Measurements from ENCODE around the gene NOL4L. TPM values are rescaled to one million over a fixed set of nuclear protein-coding genes. Genes with fewer than 3 reads are reported as not detected.
"Not testable (repeated sequence)": the region's sequence is repeated elsewhere in the genome, so short reads cannot be mapped to it uniquely, and the experiment has no call there.

NOL4L gene
- total and polyA plus RNA-seq, 2 experiments from 2014 or later, result 38.8 to 39.2 TPM

DNA sequence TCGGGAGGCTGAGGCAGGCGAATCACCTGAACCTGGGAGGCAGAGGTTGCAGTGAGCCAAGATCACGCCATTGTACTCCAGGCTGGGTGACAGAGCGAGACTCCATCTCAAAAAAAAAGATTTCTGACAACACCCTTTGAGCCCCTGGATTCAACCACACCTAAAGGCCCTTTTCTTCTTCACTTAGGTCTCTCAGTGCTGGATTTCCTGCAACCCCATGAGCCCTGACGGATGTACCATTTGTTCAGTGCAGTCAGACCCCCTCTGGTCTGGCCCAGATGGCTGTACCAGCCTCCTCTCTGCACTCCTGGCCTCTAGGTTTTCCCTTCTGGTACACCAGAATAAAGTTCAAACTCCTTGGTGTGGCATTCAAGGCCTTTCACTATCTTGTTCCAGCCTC lies 9.1 kb upstream of the NOL4L start (continued):
- no peak for TF ChIP-seq POLR2AphosphoS5 (IDR thresholded peaks at IDR 0.05; ENCODE audit: low read depth)
- no peak for TF ChIP-seq CREB1 (CRISPR knock-in tag; IDR thresholded peaks at IDR 0.05; ENCODE audit: low read depth)
- no peak for TF ChIP-seq ZNF114 (CRISPR knock-in tag; IDR thresholded peaks at IDR 0.05)

- not testable (repeated sequence) for H3K4me1 Mint-ChIP-seq; H3K79me2 ChIP-seq (replicated peaks; ENCODE audit: insufficient read depth); H3K9me2 ChIP-seq (ENCODE audit: insufficient read depth); H3K27ac ChIP-seq (ENCODE audit: low read depth); H3K4me3 ChIP-seq; H3K27ac Mint-ChIP-seq; H3K27me3 Mint-ChIP-seq (ENCODE audit: insufficient read depth, low read depth, poor library complexity); H3K36me3 Mint-ChIP-seq (ENCODE audit: low read depth); H4K20me1 ChIP-seq (replicated peaks; ENCODE audit: insufficient read depth); H3K4me1 ChIP-seq (ENCODE audit: insufficient read depth); H2AFZ ChIP-seq; H3K4me2 ChIP-seq; ATAC-seq; H3K4me3 Mint-ChIP-seq; DNase-seq (ENCODE audit: low spot score); H3K9me3 Mint-ChIP-seq; H3F3A ChIP-seq (replicated peaks; ENCODE audit: low read depth); H3K36me3 ChIP-seq (ENCODE audit: insufficient read depth)
- peaks cover 11% of the 10 kb centered on the region for H3K27me3 ChIP-seq (ENCODE audit: insufficient read depth)
These were observed 7.5 kb upstream of the NOL4L start for GRCh38 chr20:32592616-32593015.

GRCh38 chr20:32592022-32592421 lies 6.9 kb upstream of the NOL4L start:
- H3K27ac Mint-ChIP-seq, result no peak overlapping the region
- H3K4me3 Mint-ChIP-seq, result no peak overlapping the region
- DNase-seq (ENCODE audit: low spot score) (no peak), ATAC-seq (no peak)
- H3K27me3 Mint-ChIP-seq (ENCODE audit: insufficient read depth, low read depth, poor library complexity), result peaks cover 8% of the 10 kb centered on the region
- no peaks in the 10 kb centered on the region for H3K36me3 ChIP-seq (ENCODE audit: insufficient read depth)
- H3K27me3 ChIP-seq (ENCODE audit: insufficient read depth), result peaks cover 17% of the 10 kb centered on the region
- no peaks in the 10 kb centered on the region for H3K36me3 Mint-ChIP-seq (ENCODE audit: low read depth)
- H2AFZ ChIP-seq, result 0 out of 2 replicates have a peak overlapping the region, but pooled peaks have one; percentile 18
- H3K9me2 ChIP-seq (ENCODE audit: insufficient read depth), result no peaks in the 10 kb centered on the region
- H3K4me3 ChIP-seq, result no peak overlapping the region
- H3K4me1 ChIP-seq (ENCODE audit: insufficient read depth), result no peaks in the 10 kb centered on the region
- no peaks in the 10 kb centered on the region for H3K4me1 Mint-ChIP-seq
- H3K9me3 Mint-ChIP-seq, result no peaks in the 10 kb centered on the region; the same call in 2 of the 3 replicates
- no peaks in the 10 kb centered on the region for H3K79me2 ChIP-seq (replicated peaks; ENCODE audit: insufficient read depth)
- no peaks in the 10 kb centered on the region for H4K20me1 ChIP-seq (replicated peaks; ENCODE audit: insufficient read depth)
- no peak overlapping the region for H3K27ac ChIP-seq (ENCODE audit: low read depth)
- H3K4me2 ChIP-seq, result no peak overlapping the region
- H3F3A ChIP-seq (replicated peaks; ENCODE audit: low read depth), result 0 out of 2 replicates have a peak, but pooled peaks cover 9% of the 10 kb centered on the region
- TF ChIP-seq CTCF (conservative IDR thresholded peaks at IDR 0.05; ENCODE audit: low read depth in 2 of 2), result no peak
- no peak for TF ChIP-seq ETS1 (IDR thresholded peaks at IDR 0.05)
- TF ChIP-seq STAT1 (IDR thresholded peaks at IDR 0.05; ENCODE audit: unreplicated experiment), result no peak
- TF ChIP-seq, protein P1, sequence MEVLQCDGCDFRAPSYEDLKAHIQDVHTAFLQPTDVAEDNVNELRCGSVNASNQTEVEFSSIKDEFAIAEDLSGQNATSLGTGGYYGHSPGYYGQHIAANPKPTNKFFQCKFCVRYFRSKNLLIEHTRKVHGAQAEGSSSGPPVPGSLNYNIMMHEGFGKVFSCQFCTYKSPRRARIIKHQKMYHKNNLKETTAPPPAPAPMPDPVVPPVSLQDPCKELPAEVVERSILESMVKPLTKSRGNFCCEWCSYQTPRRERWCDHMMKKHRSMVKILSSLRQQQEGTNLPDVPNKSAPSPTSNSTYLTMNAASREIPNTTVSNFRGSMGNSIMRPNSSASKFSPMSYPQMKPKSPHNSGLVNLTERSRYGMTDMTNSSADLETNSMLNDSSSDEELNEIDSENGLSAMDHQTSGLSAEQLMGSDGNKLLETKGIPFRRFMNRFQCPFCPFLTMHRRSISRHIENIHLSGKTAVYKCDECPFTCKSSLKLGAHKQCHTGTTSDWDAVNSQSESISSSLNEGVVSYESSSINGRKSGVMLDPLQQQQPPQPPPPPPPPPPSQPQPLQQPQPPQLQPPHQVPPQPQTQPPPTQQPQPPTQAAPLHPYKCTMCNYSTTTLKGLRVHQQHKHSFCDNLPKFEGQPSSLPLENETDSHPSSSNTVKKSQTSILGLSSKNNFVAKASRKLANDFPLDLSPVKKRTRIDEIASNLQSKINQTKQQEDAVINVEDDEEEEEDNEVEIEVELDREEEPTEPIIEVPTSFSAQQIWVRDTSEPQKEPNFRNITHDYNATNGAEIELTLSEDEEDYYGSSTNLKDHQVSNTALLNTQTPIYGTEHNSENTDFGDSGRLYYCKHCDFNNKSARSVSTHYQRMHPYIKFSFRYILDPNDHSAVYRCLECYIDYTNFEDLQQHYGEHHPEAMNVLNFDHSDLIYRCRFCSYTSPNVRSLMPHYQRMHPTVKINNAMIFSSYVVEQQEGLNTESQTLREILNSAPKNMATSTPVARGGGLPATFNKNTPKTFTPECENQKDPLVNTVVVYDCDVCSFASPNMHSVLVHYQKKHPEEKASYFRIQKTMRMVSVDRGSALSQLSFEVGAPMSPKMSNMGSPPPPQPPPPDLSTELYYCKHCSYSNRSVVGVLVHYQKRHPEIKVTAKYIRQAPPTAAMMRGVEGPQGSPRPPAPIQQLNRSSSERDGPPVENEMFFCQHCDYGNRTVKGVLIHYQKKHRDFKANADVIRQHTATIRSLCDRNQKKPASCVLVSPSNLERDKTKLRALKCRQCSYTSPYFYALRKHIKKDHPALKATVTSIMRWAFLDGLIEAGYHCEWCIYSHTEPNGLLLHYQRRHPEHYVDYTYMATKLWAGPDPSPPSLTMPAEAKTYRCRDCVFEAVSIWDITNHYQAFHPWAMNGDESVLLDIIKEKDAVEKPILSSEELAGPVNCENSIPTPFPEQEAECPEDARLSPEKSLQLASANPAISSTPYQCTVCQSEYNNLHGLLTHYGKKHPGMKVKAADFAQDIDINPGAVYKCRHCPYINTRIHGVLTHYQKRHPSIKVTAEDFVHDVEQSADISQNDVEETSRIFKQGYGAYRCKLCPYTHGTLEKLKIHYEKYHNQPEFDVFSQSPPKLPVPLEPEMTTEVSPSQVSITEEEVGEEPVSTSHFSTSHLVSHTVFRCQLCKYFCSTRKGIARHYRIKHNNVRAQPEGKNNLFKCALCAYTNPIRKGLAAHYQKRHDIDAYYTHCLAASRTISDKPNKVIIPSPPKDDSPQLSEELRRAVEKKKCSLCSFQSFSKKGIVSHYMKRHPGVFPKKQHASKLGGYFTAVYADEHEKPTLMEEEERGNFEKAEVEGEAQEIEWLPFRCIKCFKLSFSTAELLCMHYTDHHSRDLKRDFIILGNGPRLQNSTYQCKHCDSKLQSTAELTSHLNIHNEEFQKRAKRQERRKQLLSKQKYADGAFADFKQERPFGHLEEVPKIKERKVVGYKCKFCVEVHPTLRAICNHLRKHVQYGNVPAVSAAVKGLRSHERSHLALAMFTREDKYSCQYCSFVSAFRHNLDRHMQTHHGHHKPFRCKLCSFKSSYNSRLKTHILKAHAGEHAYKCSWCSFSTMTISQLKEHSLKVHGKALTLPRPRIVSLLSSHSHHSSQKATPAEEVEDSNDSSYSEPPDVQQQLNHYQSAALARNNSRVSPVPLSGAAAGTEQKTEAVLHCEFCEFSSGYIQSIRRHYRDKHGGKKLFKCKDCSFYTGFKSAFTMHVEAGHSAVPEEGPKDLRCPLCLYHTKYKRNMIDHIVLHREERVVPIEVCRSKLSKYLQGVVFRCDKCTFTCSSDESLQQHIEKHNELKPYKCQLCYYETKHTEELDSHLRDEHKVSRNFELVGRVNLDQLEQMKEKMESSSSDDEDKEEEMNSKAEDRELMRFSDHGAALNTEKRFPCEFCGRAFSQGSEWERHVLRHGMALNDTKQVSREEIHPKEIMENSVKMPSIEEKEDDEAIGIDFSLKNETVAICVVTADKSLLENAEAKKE (CRISPR knock-in tag; IDR thresholded peaks at IDR 0.05), result no peak
- TF ChIP-seq, protein P2, sequence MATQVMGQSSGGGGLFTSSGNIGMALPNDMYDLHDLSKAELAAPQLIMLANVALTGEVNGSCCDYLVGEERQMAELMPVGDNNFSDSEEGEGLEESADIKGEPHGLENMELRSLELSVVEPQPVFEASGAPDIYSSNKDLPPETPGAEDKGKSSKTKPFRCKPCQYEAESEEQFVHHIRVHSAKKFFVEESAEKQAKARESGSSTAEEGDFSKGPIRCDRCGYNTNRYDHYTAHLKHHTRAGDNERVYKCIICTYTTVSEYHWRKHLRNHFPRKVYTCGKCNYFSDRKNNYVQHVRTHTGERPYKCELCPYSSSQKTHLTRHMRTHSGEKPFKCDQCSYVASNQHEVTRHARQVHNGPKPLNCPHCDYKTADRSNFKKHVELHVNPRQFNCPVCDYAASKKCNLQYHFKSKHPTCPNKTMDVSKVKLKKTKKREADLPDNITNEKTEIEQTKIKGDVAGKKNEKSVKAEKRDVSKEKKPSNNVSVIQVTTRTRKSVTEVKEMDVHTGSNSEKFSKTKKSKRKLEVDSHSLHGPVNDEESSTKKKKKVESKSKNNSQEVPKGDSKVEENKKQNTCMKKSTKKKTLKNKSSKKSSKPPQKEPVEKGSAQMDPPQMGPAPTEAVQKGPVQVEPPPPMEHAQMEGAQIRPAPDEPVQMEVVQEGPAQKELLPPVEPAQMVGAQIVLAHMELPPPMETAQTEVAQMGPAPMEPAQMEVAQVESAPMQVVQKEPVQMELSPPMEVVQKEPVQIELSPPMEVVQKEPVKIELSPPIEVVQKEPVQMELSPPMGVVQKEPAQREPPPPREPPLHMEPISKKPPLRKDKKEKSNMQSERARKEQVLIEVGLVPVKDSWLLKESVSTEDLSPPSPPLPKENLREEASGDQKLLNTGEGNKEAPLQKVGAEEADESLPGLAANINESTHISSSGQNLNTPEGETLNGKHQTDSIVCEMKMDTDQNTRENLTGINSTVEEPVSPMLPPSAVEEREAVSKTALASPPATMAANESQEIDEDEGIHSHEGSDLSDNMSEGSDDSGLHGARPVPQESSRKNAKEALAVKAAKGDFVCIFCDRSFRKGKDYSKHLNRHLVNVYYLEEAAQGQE (IDR thresholded peaks at IDR 0.05; ENCODE audit: unreplicated experiment), result no peak
- TF ChIP-seq POLR2AphosphoS5 (IDR thresholded peaks at IDR 0.05; ENCODE audit: low read depth), result no peak

Data from GM23338 (cell line).